D341Med (cell line): ENCODE data around the gene TSHZ1.

Source experiments
- DNase-seq: peaks from one replicate; pipeline ENCODE4 v3.0.0; 2012; ENCODE audit warnings: low spot score

TSHZ1 gene

GRCh38 chr18:75248426-75249174 is 38.0 kb downstream of the TSHZ1 start:
- no peak for DNase-seq

- no peak for DNase-seq
Observed at GRCh38 chr18:75249175-75249518, 38.5 kb downstream of the TSHZ1 start.

DNA sequence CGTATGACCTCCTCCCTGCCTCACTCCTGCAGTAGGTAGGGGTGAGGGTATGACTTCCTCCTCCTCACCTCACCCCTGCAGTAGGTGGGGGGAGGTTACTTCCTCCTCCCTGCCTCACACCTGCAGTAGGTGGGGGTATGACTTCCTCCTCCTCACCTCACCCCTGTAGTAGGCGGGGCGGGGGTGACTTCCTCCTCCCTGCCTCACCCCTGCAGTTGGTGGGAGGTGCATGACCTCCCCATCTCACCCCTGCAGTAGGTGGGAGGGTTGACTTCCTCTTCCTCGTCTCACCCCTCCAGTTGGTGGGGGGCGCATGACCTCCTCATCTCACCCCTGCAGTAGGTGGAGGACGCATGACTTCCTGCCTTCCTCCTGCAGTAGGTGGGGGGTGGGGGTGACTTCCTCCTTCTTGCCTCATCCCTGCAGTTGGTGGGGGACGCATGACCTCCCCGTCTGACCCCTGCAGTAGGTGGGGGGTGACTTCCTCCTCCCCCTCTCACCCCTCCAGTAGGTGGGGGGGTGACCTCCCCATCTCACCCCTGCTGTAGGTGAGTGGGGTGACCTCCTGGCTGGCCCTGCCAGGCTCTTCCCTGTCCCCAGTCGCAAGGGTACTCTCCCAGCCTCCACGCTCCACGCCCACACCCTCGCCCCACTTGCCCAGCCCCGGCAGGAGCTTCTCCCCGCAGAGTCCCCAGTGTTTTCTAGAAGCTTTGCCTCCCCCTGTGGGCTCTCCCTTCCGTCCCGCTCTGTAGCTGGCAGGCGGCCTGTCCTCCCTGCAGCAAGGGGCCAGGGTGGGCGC is 39.3 kb downstream of the TSHZ1 start:
- DNase-seq = no peak

GRCh38 chr18:75250471-75250821 is 39.8 kb downstream of the TSHZ1 start:
- DNase-seq = no peak

- DNase-seq = no peak
Observed at GRCh38 chr18:75251466-75251865, 40.9 kb downstream of the TSHZ1 start.

DNA sequence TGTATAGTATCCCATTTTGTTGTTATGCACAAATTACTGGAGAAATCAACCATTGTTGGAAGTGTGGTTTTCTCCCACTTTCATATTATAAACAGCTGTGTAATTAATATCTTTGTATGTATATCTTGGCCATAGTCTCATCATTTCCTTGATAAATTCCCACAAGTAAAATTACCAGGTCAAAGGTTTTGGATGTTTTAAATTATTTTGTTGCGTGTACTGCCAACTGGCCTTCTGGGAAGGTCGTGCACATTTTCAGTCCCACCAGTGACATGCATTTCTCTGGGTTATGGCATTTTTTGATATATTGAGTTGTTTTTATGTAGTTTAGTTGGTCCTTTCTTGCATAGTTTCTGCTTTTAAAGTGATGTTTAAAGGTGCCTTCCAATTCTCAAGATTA is 41.5 kb downstream of the TSHZ1 start:
- DNase-seq = no peak

GRCh38 chr18:75253043-75253442 is 42.4 kb downstream of the TSHZ1 start:
- no peak for DNase-seq

DNA sequence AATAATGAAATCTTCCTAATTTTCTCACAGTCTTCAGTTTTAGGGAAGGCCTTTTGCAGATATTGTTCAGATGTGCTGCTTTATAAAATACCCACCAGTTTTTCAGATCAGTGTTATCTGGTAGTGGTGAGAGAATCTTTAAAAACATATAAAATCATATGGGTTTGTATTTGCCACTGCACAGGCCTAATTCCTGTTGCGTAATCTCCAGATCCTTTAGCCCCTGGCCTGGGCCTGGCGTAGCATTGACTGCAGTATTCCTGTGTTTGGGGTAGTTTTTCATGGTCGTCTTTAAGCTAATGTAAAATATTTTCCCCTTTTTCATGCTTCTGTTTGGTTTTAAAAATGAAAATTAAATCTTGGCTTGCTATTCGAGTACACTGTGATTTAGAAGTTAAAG is 43.2 kb downstream of the TSHZ1 start:
- DNase-seq = no peak

GRCh38 chr18:75255094-75255493 is 44.5 kb downstream of the TSHZ1 start:
- no peak for DNase-seq

DNA sequence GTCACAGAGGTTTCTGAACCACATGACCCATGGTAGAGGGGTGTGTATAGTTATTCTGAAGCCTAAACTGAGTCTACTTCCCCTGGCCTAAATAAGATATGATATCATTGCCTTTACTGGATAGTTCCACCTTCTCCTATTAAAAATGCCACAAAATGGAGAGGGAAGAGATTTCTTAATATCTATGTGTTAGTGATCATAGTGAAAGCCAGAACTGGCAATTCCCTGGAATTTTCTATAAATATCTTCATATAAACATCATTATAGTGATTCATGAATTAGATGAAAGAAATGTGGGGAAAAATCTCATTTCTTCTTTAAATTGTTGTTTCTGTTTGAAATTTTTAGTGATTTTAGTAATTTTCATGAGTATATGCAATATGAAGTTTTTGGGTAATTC is 45.8 kb downstream of the TSHZ1 start:
- DNase-seq = no peak

GRCh38 chr18:75257605-75258004 is 47.0 kb downstream of the TSHZ1 start:
- DNase-seq = no peak

GRCh38 chr18:75261430-75262223 is 51.0 kb downstream of the TSHZ1 start:
- DNase-seq = no peak

DNA sequence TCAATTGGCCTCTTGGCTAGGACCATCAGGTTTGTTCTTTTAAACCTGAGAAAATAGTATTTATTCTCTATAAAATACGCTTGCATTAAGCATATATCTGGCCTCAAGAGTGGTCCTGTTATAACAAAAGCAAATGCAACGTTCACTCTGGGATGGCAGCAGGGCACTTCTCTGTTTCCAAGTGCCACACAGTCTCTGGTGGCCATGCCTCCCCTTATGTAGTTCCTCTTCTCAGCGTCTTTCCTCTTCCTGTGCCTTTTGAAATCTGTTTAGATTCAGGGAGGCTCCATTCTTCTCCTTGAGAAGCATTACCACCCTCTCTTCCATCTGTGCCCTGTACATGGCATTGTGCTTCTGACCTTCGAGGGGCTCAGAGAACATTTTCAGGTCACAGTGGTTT is 51.9 kb downstream of the TSHZ1 start:
- no peak for DNase-seq

DNA sequence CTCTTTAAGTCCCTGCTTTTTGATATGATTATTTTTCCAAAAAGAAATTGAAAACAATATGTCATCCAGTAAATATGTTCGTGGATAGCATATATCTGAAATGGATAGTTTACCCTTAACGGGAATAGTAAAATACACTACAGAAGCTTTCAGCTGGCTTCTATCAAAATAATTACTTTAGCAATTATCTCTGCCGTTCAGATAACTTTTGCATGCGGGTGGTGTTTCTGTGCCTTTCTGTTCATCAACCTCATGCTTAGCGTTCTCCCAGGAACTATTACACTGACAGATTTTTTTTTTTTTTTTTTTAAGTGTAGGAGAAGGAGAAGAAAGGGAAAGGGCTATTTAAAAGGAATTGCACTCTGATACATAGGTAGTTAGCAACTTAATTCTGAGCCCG is 53.6 kb downstream of the TSHZ1 start:
- DNase-seq = no peak

DNA sequence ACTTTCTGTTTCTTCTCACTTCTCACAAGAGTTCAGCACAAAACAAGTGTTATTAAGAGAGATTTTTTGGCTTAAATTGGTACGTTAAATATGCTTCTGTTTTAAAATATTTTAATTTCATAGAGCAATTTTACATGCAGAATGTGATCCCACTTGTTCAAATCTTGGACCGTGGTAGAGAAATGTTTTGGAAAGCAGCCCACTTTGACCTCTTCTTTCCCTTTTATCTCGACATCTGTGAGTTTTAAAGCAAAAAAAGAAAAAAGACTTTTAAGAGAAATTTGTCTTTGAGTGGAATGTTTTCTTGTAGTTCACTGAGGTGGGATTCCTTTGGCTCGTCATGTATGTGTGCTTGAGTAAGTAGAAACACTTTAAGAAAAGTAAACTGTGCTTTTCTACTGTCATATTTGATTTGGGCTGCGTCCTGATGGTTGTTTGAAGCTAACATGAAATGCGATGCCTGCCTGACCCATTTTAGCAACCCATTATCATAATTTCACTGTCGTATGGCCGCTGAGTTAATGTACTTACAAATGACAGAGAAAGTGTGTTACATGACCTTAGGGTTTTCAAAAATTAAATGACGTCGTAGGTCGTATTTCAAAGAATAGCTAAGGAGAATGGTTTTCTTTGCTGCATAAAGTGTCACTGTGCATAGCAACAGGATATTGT is 54.5 kb downstream of the TSHZ1 start:
- no peak for DNase-seq

GRCh38 chr18:75265872-75266271 is 55.3 kb downstream of the TSHZ1 start:
- DNase-seq = no peak

GRCh38 chr18:75267643-75268363 is 57.2 kb downstream of the TSHZ1 start:
- no peak for DNase-seq

DNA sequence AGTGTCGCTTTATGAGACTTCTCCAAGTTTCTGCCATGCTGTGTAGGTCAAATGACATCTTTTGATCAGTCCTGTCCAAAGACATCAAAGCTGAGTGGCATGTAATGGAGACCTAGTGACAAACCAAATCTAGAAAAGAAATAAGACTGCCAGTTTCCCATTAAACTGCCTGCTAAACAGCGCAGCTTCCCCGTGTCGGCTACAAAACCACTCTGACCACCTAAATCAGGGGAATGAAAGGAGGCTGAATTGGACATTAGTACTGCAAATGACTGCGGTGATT is 57.7 kb downstream of the TSHZ1 start:
- no peak for DNase-seq

DNA sequence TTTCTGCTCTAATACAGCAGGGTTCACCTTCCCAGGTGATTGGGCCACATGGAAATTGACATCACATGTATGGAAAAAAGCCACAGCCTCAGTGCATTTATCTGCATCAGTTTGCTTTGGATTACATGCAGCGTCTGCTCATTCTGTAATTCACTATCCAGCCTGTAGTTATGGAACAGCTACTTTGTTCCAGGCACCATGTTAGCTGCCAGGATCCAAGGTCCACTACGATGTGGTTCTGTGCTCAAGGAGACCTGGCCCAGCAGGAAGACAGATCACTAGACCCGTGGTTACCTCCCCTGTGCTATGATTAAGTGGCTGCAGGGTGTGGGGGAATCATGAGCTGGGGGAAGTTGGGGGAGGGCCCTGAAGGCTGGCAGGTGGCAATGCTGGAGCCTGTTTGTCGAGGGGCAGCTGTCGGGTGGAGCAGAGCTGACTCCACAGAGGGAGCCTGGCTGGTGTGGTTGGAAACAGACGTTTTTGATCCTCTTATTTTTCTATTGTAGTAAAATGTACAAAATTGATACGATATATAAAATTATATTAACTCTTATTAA is 58.6 kb downstream of the TSHZ1 start:
- no peak for DNase-seq

DNA sequence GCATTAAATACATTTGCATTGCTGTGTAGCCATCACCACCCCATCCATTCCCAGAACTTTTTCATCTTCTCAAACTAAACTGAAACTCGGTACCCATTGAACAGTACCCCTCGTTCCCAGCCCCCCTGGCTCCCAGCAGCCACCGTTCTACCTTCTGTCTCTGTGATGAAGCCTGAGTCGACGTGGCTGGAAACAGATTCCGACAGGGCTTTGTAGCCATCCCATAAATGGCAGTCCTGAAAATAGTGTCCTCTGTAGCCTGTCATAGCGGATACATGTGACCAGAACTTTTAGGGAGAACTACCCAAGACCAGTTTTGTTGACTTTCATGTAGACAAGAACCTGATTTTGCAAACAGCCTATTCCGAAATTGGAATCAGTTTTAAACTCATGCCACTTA is 59.1 kb downstream of the TSHZ1 start:
- no peak for DNase-seq

GRCh38 chr18:75271952-75272351 is 61.4 kb downstream of the TSHZ1 start:
- DNase-seq = no peak

DNA sequence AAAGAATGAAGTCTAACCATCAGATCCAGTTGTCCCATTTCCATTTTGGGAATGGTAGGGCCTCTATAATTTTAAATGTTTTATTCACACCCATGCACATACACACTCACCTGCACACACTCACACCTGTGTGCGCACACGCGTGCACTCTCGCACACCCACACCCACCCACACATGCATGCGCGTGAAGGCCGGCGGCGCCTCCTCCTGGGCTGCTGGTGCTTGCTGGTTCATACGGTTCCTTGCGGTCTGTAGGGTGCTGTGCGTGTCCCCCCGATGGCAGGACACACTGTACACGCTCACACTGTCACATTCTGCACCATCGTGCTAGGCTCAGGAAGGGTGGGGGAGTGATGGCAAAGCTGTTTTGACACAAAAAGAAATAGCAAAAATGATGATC is 63.2 kb downstream of the TSHZ1 start:
- no peak for DNase-seq
